Fibroblast of villous mesenchyme (primary cell): Measurements from ENCODE around the gene IRF4. TPM values are rescaled to one million over a fixed set of nuclear protein-coding genes. Genes with fewer than 3 reads are reported as not detected.

Experiments
- DNase-seq: peaks from one replicate; pipeline ENCODE4 v3.0.0-alpha.2; 2010; ENCODE audit warnings: low read depth
- H3K4me3 ChIP-seq: 2 replicates; pipeline ENCODE4 v1.5.1; 2011; ENCODE audit warnings: low read depth, mild to moderate bottlenecking, low read length
- CTCF ChIP-seq: IDR thresholded peaks from 2 replicates; pipeline ENCODE4 v1.5.1; 2012; ENCODE audit warnings: low read depth, mild to moderate bottlenecking, low read length; ENCODE audit not compliant: insufficient read depth
- total RNA-seq: library from RNA; depleted of rRNA; stranded (reverse); fragments of >200 nt; gene quantifications from 2 replicates; pipeline ENCODE4 v1.2.3, GENCODE V29; 2012

IRF4 gene
- total RNA-seq, 1 donor, result under 0.01 TPM

GRCh38 chr6:389622-390021, 1.9 kb upstream of the IRF4 start:
- H3K4me3 ChIP-seq, result no peak overlapping the region
- no peak for TF ChIP-seq CTCF
- no peak for DNase-seq

GRCh38 chr6:390914-391558, 516 bp upstream of the IRF4 start:
- DNase-seq, result no peak
- H3K4me3 ChIP-seq, result no peak overlapping the region

GRCh38 chr6:392441-393390, 1.2 kb downstream of the IRF4 start:
- no peak overlapping the region for H3K4me3 ChIP-seq
- no peak for DNase-seq
- no peak for TF ChIP-seq CTCF

More at GRCh38 chr6:390914-391558, 516 bp upstream of the IRF4 start:
- no peak for TF ChIP-seq CTCF

- DNase-seq, result no peak
- no peak overlapping the region for H3K4me3 ChIP-seq
- no peak for TF ChIP-seq CTCF
Observed at GRCh38 chr6:393391-394221, 2.1 kb downstream of the IRF4 start.

GRCh38 chr6:394641-395289, 3.2 kb downstream of the IRF4 start:
- TF ChIP-seq CTCF, result no peak

GRCh38 chr6:395432-396125, 4.0 kb downstream of the IRF4 start:
- TF ChIP-seq CTCF, result no peak
- no peak overlapping the region for H3K4me3 ChIP-seq
- no peak for DNase-seq

More at GRCh38 chr6:394641-395289, 3.2 kb downstream of the IRF4 start:
- no peak overlapping the region for H3K4me3 ChIP-seq
- DNase-seq, result no peak
